K562 (cell line): ENCODE data around the gene BET1L. TPM values are rescaled to one million over a fixed set of nuclear protein-coding genes. Genes with fewer than 3 reads are reported as not detected.
"Not testable (repeated sequence)": the region's sequence is repeated elsewhere in the genome, so short reads cannot be mapped to it uniquely, and the experiment has no call there.

ENCODE experiments used
- ATAC-seq: fragments of 200-7000 bp; cut with Tn5 transposase; 3 replicates; pipeline ENCODE4 v1.9.1; 2020; ENCODE audit warnings: moderate library complexity
- BruUV-seq: library from RNA; stranded (reverse); fragments of 400-500 nt; replicated peaks from 2 replicates; lab custom pipeline; 2021; lab: Mats Ljungman, UMichigan
- CTCF ChIA-PET: fragments of 300-600 bp; formaldehyde crosslinking; extraction: SDS; loops from one replicate; lab custom pipeline; 2021; ENCODE audit warnings: low intra/inter-chr PET ratio; lab: Yijun Ruan, JAX
- POLR2A ChIA-PET: fragments of 300-600, 350-650 bp; sonication (Branson Sonifier 250); formaldehyde crosslinking; extraction: SDS; loops from one replicate; lab custom pipeline; 2021; ENCODE audit warnings: antibody characterized with exemption, inconsistent platforms; lab: Yijun Ruan, JAX
- DNase-seq, 4 experiments: peaks; one replicate each; pipeline versions ENCODE4 v3.0.0 to v3.0.0-alpha.2; 2011 to 2018; ENCODE audit warnings: low spot score in 3 of 4, mixed read lengths in 3 of 4; ENCODE audit errors: extremely low read depth in 1 of 4
- FAIRE-seq: peaks from 2 replicates; lab custom pipeline; 2011; peaks lifted over from hg19 to GRCh38; lab: Jason Lieb, UNC
- H2AFZ ChIP-seq: 2 replicates; pipeline ENCODE4 v1.6.0; 2011; ENCODE audit warnings: low read depth, low read length, control low read depth, inconsistent platforms
- H3K27ac ChIP-seq: fragments of 200-600 bp; 3 replicates; pipeline ENCODE4 v1.8.0; 2011; ENCODE audit warnings: low read depth, mild to moderate bottlenecking, control low read depth, inconsistent platforms, low read length, moderate library complexity, mixed read lengths; ENCODE audit errors: extremely low read depth
- H3K27me3 ChIP-seq, 2 experiments: fragments of 300-600 bp in 1 of 2; 2 replicates in 1 of 2; 3 replicates in 1 of 2; pipeline versions ENCODE4 v1.6.0 to v1.8.0; 2011; ENCODE audit warnings: inconsistent platforms in 2 of 2, low read length in 2 of 2, mild to moderate bottlenecking in 1 of 2, mixed read lengths in 1 of 2, moderate library complexity in 1 of 2; ENCODE audit not compliant: control insufficient read depth in 2 of 2, insufficient read depth in 2 of 2
- H3K36me3 ChIP-seq: fragments of 300-600 bp; 3 replicates; pipeline ENCODE4 v1.8.0; 2011; ENCODE audit warnings: mild to moderate bottlenecking, low read length, inconsistent platforms; ENCODE audit not compliant: control insufficient read depth, insufficient read depth
- H3K4me1 ChIP-seq, 2 experiments: fragments of 200-600 bp in 1 of 2; replicated peaks in 1 of 2; 2 replicates in 1 of 2; 3 replicates in 1 of 2; pipeline versions ENCODE4 v1.5.1 to v1.8.0; 2011; ENCODE audit warnings: inconsistent platforms in 2 of 2, low read length in 2 of 2, mild to moderate bottlenecking in 1 of 2, mixed read lengths in 1 of 2, moderate library complexity in 1 of 2; ENCODE audit not compliant: control insufficient read depth in 2 of 2, insufficient read depth in 2 of 2
- H3K4me2 ChIP-seq: 2 replicates; pipeline ENCODE4 v1.6.1; 2011; ENCODE audit warnings: low read length, control low read depth, inconsistent platforms, mixed read lengths; ENCODE audit not compliant: insufficient read depth
- H3K4me3 ChIP-seq: fragments of 200-600 bp; sonication (generic), shearing (Covaris generic); 2 replicates; pipeline ENCODE4 v1.5.1; 2016; ENCODE audit warnings: control low read depth, inconsistent platforms
- H3K79me2 ChIP-seq: fragments of 200-600 bp; 3 replicates; pipeline ENCODE4 v1.8.0; 2011; ENCODE audit warnings: low read length, inconsistent platforms; ENCODE audit not compliant: control insufficient read depth, insufficient read depth
- H3K9ac ChIP-seq, 2 experiments: 2 replicates each; pipeline versions ENCODE4 v1.6.0 to v1.6.1; 2011; ENCODE audit warnings: low read depth in 2 of 2, low read length in 2 of 2, control low read depth in 1 of 2, inconsistent platforms in 1 of 2, mild to moderate bottlenecking in 1 of 2, mixed read lengths in 1 of 2; ENCODE audit not compliant: insufficient read depth in 1 of 2
- H3K9me1 ChIP-seq: one replicate; pipeline ENCODE4 v1.6.0; 2011; ENCODE audit warnings: inconsistent platforms, mild to moderate bottlenecking, low read length, moderate library complexity; ENCODE audit not compliant: control insufficient read depth, insufficient read depth
- H3K9me3 ChIP-seq: replicated peaks from 2 replicates; pipeline ENCODE4 v1.5.1; 2011; ENCODE audit warnings: low read depth, low read length, inconsistent platforms; ENCODE audit not compliant: control insufficient read depth, insufficient read depth
- H4K20me1 ChIP-seq: replicated peaks from 2 replicates; pipeline ENCODE4 v1.6.1; 2011; ENCODE audit warnings: low read length, inconsistent platforms, mixed read lengths; ENCODE audit not compliant: control insufficient read depth, insufficient read depth
- ADNP ChIP-seq: fragments of 200-800 bp; sonication (Bioruptor generic); IDR thresholded peaks from 2 replicates; pipeline ENCODE4 v1.6.1; 2016; ENCODE audit warnings: missing genetic modification characterization, missing compliant biosample characterization
- JUN ChIP-seq, 2 experiments: sonication (generic) in 1 of 2; formaldehyde crosslinking in 1 of 2; IDR thresholded peaks; 2 replicates each; pipeline versions ENCODE4 v1.6.1 to v1.8.0; 2012 to 2022; ENCODE audit warnings: borderline replicate concordance in 2 of 2, mild to moderate bottlenecking in 2 of 2, improper control_type of control experiment in 1 of 2, low read depth in 1 of 2, low read length in 1 of 2, missing genetic modification reagents in 1 of 2
- NR3C1 ChIP-seq: sonication (generic); formaldehyde crosslinking; IDR thresholded peaks from 2 replicates; pipeline ENCODE4 v1.8.1; 2022; ENCODE audit warnings: missing genetic modification reagents
- SIN3A ChIP-seq, 2 experiments: fragments of 150-350 bp in 1 of 2; IDR thresholded peaks; 2 replicates each; pipeline ENCODE4 v1.6.1; 2011 to 2016; ENCODE audit warnings: borderline replicate concordance in 2 of 2, low read depth in 2 of 2, low read length in 2 of 2, mild to moderate bottlenecking in 2 of 2, moderate library complexity in 2 of 2; ENCODE audit not compliant: control insufficient read depth in 1 of 2
- SIX5 ChIP-seq, 2 experiments: IDR thresholded peaks; 2 replicates each; pipeline ENCODE4 v1.6.1; 2011; ENCODE audit warnings: low read length in 2 of 2, borderline replicate concordance in 1 of 2, low read depth in 1 of 2, mild to moderate bottlenecking in 1 of 2, moderate library complexity in 1 of 2; ENCODE audit not compliant: insufficient read depth in 1 of 2
- SP2 ChIP-seq: IDR thresholded peaks from 2 replicates; pipeline ENCODE4 v1.6.1; 2011; ENCODE audit warnings: mild to moderate bottlenecking, low read depth, low read length, moderate library complexity; ENCODE audit not compliant: poor library complexity, severe bottlenecking; ENCODE audit errors: extremely low read depth
- TCF7L2 ChIP-seq: fragments of 150-350 bp; IDR thresholded peaks from 2 replicates; pipeline ENCODE4 v1.6.1; 2016; ENCODE audit warnings: low read depth, mild to moderate bottlenecking, low read length, moderate library complexity
- ZFX ChIP-seq: sonication (generic); formaldehyde crosslinking; IDR thresholded peaks from 2 replicates; pipeline ENCODE4 v1.8.0; 2022; ENCODE audit warnings: mild to moderate bottlenecking, missing genetic modification reagents, moderate library complexity
- ZNF311 ChIP-seq: fragments of 250-450 bp; sonication (Bioruptor Pico); IDR thresholded peaks from 2 replicates; pipeline ENCODE4 v1.4.0; 2020; ENCODE audit warnings: mild to moderate bottlenecking, moderate library complexity
- ZNF79 ChIP-seq: fragments of 250-450 bp; sonication (Bioruptor Pico); IDR thresholded peaks from 2 replicates; pipeline ENCODE4 v1.4.0; 2020; ENCODE audit warnings: low read depth, mild to moderate bottlenecking, moderate library complexity
- WGBS: fragments of 100-300 bp; shearing (Covaris generic); methylation state at CpG from one replicate; pipeline ENCODE4 v1.1.6; 2016; ENCODE audit warnings: low coverage, mixed read lengths; ENCODE audit not compliant: insufficient coverage; ENCODE audit errors: missing lambda C conversion rate; 5-methylcytosine and 5-hydroxymethylcytosine counted together
- in situ Hi-C: fragments of 300-500 bp; cut with MboI; formaldehyde crosslinking; loops from 4 replicates; pipeline ENCODE4 v1.15.0; 2018; ENCODE audit warnings: inconsistent platforms, mixed read lengths
- intact Hi-C: fragments of 100-400 bp; cut with micrococcal nuclease; formaldehyde crosslinking; loops from 2 replicates; pipeline ENCODE4 v1.14.2; 2022
- polyA plus RNA-seq, 8 experiments: library from polyadenylated mRNA; depleted of rRNA in 4 of 8; stranded (reverse) in 5 of 8; unstranded in 3 of 8; fragments of >200 nt; fragmentation: Nextera tagmentation in 2 of 8; fragmentation: Illumina TruSeq in 1 of 8; extraction: Ambion mirVana in 2 of 8; extraction: Trizol in 1 of 8; gene quantifications; 2 replicates each; pipeline versions ENCODE4 v1.2.1 to v1.2.3, GENCODE V29; 2011 to 2014; ENCODE audit warnings: inconsistent platforms in 1 of 8, missing spikeins in 1 of 8
- total RNA-seq, 7 experiments: library from RNA; depleted of rRNA in 6 of 7; stranded (reverse); fragments of >200 nt in 6 of 7; fragmentation: Illumina TruSeq in 2 of 7; extraction: Trizol in 2 of 7; gene quantifications; 2 replicates each; pipeline versions ENCODE4 v1.2.1 to v1.2.3, GENCODE V29; 2011 to 2021; ENCODE audit warnings: low replicate concordance in 1 of 7
- TF ChIP-seq, protein P1 (sequence below): fragments of 450-650 bp; IDR thresholded peaks from 2 replicates; pipeline ENCODE4 v1.6.1; 2016; ENCODE audit warnings: antibody characterized with exemption

The BET1L gene
- total and polyA plus RNA-seq, 9 of the 15 experiments (the other 6 are each of a cell fraction or from before 2014, with no cell fraction given) = 9.9 to 69.1 (median 19.9) TPM

DNA sequence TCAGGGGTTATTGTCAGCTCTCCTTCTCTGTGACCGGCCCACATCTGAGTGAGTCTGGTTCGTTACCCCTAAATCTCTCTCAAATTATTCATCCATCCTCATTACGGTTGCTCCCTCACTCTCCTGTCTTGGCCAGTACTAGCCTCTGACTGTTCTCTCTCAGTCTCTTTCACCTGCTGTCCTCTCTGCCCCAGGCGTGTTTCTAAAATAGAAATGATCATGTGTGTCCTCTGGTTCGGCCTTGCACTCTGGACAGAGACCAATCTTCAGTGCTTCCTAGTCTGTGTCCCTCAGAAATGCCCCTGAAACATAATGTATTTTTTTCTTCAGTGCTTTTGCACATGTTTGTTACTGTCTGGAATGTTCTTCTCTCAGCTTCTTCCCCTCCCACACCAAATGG lies 34.4 kb upstream of the BET1L start (continued):
- TF ChIP-seq, protein P1, sequence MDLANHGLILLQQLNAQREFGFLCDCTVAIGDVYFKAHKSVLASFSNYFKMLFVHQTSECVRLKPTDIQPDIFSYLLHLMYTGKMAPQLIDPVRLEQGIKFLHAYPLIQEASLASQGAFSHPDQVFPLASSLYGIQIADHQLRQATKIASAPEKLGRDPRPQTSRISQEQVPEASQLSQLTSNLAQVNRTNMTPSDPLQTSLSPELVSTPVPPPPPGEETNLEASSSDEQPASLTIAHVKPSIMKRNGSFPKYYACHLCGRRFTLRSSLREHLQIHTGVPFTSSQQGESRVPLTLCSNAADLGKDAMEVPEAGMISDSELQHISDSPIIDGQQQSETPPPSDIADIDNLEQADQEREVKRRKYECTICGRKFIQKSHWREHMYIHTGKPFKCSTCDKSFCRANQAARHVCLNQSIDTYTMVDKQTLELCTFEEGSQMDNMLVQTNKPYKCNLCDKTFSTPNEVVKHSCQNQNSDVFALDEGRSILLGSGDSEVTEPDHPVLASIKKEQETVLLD = no peak
- TF ChIP-seq ZFX (CRISPR knock-in tag) = no peak
- TF ChIP-seq, all 486 proteins: peak for 0

DNA sequence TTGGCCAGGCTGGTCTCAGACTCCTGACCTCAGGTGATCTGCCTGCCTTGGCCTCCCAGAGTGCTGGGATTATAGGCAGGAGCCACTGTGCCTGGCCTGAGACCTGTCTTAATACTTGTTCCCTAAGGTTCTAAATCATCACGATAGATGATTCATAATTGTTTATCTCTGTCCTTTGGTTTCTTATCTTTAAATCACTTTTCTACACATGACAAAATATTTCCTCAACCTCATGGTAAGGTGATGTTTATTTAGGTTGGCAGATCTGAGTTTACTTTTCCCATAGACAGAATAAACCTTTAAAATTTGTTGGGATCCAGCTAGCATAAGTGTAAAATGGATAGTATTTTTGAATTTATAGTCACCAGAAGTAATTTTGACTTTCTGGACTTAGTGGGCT lies 33.1 kb upstream of the BET1L start:
- DNase-seq (no peak), ATAC-seq (no peak), FAIRE-seq (no peak)
- Histone ChIP-seq H3K4me3 (no peak overlapping the region), H3K4me2 (no peak overlapping the region), H2AFZ (no peak overlapping the region), H3K9ac (no peak overlapping the region), H3K9me3 (no peaks in the 10 kb centered on the region), H4K20me1 (peaks cover 10% of the 10 kb centered on the region; the same call in 1 of the 2 replicates), H3K27me3 (no peaks in the 10 kb centered on the region), H3K36me3 (peaks cover 70% of the 10 kb centered on the region), H3K27ac (no peak overlapping the region), H3K9me1 (no peaks in the 10 kb centered on the region), H3K79me2 (peaks cover 67% of the 10 kb centered on the region), H3K4me1 (peaks cover 13 to 15% of the 10 kb centered on the region in 2 experiments; a peak in 4 of 5 replicates)
- ChIA-PET CTCF (no interaction called here), POLR2A (no interaction called here)
- in situ Hi-C loops (no loop called here), intact Hi-C loops (no loop called here)
- no TSS peak for BruUV-seq
- TF ChIP-seq ZNF79 (CRISPR knock-in tag) = no peak
- TF ChIP-seq ADNP (tag) = no peak
- no peak for TF ChIP-seq JUN (IDR thresholded peaks at IDR 0.05; ENCODE audit: borderline replicate concordance, low read depth, low read length)
- no peak for TF ChIP-seq JUN (CRISPR knock-in tag; IDR thresholded peaks at IDR 0.05; ENCODE audit: borderline replicate concordance)
- TF ChIP-seq SIX5 (IDR thresholded peaks at IDR 0.05; ENCODE audit: borderline replicate concordance in 1 of 2, insufficient read depth in 1 of 2, low read depth in 1 of 2, low read length in 2 of 2) = no peak
- no peak for TF ChIP-seq TCF7L2
- TF ChIP-seq NR3C1 = no peak
- TF ChIP-seq SP2 = no peak
- TF ChIP-seq SIN3A (IDR thresholded peaks at IDR 0.05; ENCODE audit: borderline replicate concordance in 2 of 2, control insufficient read depth in 1 of 2, low read depth in 2 of 2, low read length in 2 of 2) = no peak
- TF ChIP-seq ZNF311 (CRISPR knock-in tag) = no peak
- 68% methylated on average over 1 of the region's 1 CpG for WGBS

DNA sequence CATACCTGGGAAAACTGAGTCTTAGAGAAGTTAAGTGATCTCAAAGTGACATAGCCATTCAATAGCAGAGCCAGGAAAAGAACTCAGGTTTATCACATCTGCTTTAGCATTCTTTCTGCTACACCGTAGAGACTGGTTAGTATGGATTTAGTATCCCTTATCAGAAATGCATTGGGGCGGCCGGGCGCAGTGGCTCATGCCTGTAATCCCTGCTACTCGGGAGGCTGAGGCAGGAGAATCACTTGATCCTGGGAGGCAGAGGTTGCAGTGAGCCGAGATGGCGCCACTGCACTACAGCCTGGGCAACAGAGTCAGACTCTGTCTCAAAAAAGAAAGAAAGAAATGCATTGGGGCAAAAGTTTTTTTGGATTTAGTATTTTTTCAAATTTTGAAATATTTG lies 31.1 kb upstream of the BET1L start:
- DNase-seq, FAIRE-seq, CTCF ChIA-PET, ATAC-seq, H3K27me3 ChIP-seq, H3K9me1 ChIP-seq, BruUV-seq, intact Hi-C loops, H2AFZ ChIP-seq, H3K9me3 ChIP-seq, in situ Hi-C loops: not testable (repeated sequence)
- peaks cover 69% of the 10 kb centered on the region for H3K79me2 ChIP-seq
- H3K4me2 ChIP-seq = peak overlapping the region; percentile 91
- peaks cover 10% of the 10 kb centered on the region; the same call in 1 of the 2 replicates for H4K20me1 ChIP-seq
- POLR2A ChIA-PET = interaction anchor here (0.8 to 1.9 kb wide), 3 partner anchors 8 to 20 kb away, joined by 4 to 6 read pairs (median 5); no protein-coding TSS in a partner anchor
- 74% methylated on average over 7 of the region's 7 CpGs for WGBS
- H3K36me3 ChIP-seq = peaks cover 51% of the 10 kb centered on the region
- peak overlapping the region; percentile 99; the same call in 1 of the 3 replicates for H3K27ac ChIP-seq
- peak overlapping the region; percentile 97 for H3K4me3 ChIP-seq
- H3K9ac ChIP-seq = peak overlapping the region in 1 of 2 experiments; percentile 94; a peak in 2 of 4 replicates
- peaks cover 19 to 21% of the 10 kb centered on the region in 2 experiments; a peak in 4 of 5 replicates for H3K4me1 ChIP-seq
